DLD1 (cell line): ENCODE data around the gene GPX4.
"Not testable (repeated sequence)": the region's sequence is repeated elsewhere in the genome, so short reads cannot be mapped to it uniquely, and the experiment has no call there.

Experiments used
- in situ Hi-C: cut with HindIII; loops from 2 replicates; pipeline ENCODE4 v1.10.0; 2017; ENCODE audit warnings: low sequenced_read_pairs

Gene GPX4

DNA sequence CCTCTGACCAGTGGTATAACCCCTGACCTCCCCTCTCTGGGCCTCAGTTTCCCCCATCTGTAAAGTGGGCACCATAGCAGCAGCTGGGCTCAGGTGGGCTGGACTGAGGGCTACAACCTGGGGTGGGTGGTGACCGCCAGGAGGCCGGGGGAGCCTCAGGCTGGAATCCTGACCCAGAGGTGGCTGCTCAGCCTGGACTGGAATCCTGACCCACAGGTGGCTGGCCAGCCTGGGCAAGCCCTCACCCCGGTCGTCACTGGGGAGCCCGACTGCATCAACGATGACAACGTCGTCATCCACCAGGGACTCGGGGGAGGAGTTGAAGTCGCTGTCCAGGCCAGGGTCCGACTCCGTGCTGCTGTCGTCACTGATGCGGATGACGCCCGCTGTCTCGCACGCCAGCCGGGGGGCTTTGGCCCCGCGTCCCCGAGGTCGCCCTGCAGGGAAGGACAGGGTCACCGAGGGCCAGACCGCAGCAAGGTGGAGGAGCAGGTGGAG is 10.2 kb downstream of the GPX4 start:
- in situ Hi-C loops, result no loop called here

DNA sequence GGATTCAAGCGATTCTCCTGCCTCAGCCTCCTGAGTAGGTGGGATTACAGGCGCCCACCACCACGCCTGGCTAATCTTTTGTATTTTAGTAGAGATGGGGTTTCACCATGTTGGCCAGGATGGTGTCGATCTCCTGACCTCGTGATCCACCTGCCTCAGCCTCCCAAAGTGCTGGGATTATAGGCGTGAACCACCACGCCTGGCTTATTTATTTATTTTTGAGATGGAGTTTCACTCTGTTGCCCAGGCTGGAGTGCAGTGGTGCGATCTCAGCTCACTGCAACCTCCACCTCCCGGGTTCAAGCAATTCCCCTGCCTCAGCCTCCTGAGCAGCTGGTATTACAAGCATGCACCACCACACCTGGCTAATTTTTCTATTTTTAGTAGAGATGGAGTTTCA is 10.9 kb downstream of the GPX4 start:
- in situ Hi-C loops, result not testable (repeated sequence)

DNA sequence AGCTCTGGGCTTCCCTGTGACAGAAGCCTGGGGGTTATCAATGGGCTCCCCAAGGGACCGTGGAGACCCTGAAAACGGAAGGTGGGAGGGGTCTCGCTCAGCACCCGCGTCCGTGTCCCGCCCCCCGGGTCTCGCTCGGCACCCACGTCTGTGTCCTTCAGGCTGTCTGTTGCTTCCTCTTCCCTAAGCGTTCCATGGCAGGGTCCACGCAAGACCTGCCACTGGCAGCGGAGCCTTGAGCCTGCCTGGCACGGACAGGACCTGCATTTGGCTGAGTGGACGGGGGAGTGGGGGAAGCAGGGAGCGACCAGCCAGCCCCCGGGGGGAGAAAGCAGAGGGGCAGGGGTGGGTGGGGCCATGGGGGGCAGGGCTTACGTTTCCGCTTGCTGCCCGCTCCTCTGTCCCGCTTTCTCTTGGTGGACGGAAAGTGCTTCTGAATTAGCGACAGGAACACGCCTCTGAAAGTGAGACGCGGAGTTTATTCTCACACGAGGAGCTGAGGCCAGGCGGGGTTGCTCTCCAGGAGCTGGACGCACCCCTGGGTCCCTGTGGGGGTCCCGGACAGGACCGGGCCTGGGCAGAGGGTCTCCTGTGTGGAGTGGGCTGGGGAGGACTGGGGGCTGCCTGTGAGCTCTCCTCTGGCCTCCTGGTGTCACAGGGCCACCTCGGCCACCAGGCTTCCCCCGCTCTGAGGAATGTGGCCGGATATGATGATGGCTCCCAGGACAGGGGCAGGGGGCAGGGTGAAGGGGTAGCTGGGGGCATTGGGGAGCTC is 12.0 kb downstream of the GPX4 start:
- in situ Hi-C loops, result no loop called here

DNA sequence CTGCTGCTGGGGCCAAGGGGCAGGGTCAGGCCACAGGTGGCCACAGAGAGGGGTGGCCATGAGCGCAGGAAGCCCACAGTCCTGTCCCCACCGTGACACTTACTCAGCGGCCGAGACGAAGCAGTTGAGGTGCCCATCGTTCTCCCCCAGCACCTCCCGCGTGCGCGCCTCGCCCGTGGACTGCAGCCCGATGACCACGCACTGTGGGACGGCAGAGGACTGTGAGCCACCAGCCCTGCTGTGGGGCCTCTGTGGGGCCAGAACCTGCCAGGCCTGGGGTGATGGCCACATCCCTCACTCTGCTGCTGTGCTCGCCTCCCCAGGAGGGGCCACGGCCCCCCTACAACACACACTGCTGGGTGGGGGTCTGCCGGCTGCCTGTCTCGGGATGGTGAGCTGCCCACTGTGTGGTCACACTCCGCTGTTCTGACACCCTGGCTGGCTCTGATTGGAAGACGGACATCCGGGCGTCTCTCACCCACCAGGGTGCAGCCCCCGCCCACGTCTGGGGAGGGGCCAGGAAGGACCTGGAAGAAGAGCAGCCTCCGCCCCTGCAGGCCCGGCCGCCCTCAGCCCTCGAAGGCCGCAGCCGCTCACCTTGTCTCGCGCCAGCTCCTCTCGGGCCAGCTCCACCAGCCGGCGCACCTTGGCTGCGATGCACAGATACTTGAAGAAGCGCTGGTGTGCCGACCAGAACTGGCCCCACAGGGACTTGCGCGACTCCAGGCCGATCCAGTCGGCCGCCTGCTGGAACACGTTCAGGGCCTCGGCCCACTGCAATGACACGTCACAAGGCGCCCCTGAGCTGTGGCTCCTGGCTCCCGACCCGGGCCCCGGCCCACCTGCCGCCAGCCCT is 13.2 kb downstream of the GPX4 start:
- in situ Hi-C loops, result no loop called here

DNA sequence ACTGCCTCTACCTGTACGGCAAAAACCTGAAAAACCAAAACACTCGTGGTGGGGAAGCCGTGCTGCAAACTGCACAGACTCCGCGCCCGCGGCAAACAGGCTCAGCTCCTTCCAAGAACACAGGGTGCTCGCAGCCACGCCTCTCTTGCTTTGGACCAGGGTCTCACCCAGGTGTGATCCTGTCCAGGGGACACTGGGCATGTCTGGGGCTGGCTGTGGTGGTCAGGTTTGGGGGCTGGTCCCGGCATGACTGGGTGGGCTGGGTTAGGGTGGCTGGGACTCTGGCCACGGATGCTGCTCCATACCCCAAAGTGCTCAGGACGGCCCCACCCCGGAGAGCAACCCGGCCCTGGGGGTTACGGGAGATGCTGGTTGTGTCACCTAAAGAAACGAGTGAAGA is 13.9 kb downstream of the GPX4 start:
- in situ Hi-C loops, result no loop called here

DNA sequence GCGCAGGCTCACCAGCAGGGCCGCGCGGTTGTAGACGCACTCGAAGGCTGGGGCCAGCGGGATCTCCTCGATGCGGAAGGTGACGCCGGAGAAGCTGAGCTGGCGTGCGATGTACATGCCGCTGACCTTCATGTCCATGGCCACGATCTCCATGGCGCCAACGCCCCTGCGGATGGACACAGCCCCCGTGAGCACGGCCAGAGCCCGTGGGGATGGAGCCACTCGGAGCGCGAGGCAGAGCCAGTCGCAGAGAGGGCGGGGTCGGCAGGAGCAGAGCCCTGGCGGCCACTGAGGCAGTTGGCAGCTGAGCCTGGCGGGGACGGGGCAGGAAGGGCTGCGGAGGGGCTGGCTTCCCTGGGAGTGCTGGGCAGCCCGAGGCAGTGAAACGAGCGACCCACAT is 15.2 kb downstream of the GPX4 start:
- in situ Hi-C loops, result no loop called here

DNA sequence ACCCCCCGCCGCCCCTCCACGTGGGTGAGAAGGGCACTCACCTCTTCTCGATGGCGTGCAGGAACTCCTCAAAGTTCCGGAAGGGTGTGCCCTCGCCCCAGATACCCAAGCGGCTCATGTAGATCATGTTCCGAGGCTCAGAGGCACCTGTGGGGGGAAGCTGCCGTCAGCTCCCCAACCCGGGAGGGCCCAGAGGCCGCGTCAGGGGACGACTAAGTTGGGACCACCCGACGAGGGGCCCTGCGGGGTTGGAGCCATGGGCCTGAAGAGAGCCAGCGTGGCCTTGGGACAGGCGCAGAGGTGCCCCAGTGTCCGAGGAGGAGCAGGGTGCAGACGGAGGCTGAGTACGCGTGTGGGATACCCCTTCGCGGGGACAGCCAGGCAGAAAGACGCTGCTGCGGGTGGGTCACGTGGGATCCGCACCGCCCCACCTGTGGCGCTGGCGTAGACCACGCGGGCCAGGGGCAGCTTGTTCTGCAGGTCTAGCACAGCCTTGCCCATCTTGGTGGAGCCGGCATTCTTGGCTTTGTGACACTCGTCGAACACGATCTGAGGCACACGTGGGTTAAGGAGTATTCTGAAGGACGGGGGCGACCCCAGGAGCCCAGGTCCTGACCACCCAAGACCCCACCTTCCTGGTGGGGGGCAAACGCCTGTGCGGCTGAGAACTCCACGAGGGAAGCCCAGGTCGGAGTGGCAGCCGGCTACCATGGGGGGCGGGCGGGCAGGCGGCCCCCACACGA is 15.9 kb downstream of the GPX4 start:
- in situ Hi-C loops, result no loop called here

DNA sequence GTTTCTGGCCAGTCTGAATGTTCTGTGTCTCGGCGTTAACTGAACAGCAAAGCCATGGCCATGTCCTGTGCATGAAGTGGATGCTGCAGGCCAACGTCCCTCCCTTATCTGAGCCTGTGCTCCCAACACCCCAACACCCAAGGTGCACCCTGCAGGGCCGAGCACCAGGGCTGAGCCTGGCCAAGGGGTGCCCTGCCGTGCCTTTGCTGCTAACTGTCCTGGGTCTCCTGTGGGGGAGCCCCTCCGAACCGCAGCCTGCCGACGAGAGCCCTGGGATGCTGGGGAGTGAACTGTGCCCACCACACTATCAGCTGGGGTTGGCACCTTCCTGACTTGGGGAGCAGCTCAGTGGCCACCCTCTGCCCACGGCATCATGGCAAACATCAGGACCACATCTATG is 17.6 kb downstream of the GPX4 start:
- in situ Hi-C loops, result no loop called here

DNA sequence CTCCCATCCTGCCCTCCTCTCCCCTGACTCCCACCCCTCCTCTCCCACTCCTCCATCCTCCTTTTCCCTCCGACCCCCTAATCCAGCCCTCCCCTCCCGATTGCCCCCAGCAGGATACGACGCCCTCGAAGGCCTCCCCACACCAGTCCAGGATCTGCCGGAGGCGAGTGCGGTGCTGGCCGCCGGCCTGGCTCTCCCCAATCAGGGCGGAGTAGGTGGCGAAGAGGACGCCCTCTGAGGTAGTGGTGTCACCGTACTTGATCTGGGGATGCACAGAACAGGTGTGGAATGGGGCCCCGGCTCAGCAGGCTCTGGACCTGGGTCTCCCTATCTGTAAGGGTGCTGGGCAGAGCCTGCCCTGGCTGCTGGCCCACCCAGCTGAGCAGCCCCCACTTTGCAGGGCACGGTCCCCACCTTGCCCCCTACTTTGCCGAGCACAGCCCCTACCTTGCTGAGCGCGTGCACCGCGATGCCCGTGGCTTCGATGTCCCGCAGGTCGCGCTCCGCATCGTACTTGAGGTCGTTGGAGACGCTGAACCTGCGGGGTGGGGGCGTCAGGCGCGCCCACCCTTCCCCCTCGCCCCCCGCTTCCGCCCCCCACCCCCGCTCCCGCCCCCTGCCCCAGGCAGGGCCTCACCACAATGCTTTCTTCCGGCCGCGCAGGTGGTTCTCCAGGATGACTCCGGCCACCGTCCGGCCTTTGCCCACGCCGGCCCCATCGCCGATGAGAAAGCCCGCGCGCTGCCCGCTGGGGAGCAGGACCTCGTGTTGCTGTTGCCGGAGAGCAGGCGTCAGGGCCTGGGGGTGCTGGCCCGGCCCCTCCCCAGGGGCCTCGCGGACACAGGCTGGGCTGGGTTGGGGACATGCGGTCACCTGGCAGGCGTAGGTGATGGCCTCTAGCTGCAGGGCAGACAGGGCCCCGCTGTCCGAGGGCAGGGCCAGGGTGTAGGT is 18.5 kb downstream of the GPX4 start:
- in situ Hi-C loops, result no loop called here

DNA sequence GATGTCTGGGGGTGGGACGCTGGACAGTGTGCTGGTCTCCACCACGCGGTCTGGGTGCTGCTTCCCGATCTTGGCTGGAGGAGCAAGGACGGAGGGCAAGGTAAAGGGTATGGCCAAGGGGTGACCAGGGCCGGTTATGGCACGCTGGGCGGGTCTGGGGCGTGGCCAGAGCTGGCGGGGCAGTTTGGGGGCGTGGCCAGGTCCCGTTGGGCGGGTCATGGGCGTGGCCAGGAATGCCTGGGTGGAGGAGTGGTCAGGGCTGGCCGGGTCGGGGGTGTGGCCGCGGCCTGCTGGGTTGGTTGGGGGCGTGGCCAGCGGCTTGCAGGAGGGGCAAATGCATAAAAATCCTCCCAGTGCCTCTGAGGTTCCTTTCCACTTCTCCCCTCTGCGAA is 19.2 kb downstream of the GPX4 start:
- in situ Hi-C loops, result no loop called here

DNA sequence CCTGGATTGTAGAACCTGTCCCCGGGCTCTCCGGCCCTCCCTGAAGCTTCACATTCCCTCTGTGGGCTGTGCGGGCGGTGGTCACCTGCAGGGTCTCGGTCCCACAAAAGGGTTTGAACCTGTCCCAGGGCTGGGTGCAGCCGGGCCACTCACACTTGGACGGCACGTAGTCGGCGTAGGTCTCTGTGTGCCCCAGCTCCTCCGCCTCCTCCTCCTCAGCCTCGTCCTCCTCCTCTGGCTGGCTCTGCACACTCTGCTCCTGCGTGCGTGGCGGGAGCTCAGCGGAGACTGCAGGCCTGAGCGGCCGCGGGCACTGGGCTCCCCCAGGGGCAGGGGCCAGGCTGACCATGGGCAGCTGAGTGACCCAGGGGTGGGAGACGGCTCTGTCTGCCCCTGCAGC is 19.6 kb downstream of the GPX4 start:
- in situ Hi-C loops, result no loop called here

DNA sequence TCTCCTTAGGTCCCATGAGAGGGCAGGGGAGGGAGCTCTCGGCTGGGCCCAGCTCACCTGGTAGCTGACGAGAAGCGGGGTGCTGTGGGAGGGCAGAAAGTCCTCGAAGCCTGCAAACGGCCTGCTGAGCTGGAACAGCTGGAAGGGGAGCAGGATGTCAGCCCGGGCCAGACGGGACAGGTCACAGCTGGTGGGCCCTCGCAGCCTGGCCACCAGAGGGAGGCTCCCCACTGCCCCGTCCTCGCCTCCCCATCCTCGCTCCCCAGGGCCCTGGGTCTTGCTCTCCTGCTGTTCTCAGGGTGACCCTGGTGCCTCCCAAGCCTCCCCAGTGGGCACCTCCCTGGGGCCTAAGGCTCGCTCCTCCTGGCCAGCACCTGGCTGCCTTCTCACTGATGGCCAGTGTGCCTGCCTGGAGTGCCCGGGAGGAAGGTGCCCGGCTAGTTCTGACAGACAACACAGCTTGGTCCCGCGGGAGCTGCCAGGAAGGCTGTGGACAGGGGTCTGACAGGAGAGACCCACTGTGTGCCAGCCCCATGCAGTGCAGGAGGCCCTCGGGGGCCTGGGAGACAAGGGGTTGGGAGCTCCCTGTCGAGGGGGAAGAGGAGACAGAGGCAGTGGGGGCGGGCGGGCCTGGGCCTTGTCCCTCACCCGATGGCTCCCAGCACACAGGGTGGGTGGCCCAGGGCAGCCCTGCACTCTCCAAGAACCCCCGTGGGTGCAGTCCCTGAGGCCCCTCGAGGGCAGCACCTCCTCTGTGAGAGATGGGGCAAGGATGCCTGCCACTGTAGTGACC is 20.3 kb downstream of the GPX4 start:
- in situ Hi-C loops, result no loop called here

DNA sequence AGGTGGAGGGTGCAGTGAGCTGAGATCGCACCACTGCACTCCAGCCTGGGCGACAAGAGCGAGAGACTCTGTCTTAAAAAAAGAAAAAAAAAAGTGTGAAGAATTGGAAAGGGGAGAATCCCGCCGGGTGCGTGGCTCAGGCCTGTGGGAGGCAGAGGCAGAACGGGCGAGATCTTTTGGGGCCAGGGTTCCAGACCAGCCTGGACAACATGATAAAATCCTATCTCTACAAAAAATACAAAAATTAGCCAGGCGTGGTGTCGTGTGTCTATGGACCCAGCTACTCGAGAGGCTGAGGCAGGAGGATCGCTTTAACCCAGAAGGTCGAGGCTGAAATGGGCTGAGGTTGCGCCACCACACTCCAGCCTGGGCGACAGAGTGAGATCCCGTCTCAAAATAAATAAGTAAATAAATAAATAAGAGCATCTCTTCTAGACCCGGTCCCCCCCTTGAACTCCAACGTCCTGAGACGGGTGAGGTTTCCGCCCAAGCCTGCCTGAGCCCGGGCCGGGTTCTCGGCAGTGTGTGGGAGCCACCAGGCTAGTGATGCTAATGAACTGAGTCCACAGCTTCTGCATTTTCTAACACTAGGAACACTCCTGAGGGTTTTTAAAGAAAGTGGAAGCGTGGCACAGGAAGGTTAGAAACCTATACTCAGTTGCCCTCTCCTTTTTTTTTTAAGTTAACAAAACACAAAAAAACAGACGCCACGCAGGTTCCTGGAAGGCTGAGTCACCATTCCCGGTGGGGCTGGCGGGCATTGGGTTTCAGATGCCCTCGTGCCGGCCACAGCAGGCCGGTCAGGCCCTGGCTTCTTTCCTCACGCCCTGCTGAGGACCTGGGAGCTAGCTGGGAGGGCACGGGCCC is 22.0 kb downstream of the GPX4 start:
- in situ Hi-C loops, result no loop called here

DNA sequence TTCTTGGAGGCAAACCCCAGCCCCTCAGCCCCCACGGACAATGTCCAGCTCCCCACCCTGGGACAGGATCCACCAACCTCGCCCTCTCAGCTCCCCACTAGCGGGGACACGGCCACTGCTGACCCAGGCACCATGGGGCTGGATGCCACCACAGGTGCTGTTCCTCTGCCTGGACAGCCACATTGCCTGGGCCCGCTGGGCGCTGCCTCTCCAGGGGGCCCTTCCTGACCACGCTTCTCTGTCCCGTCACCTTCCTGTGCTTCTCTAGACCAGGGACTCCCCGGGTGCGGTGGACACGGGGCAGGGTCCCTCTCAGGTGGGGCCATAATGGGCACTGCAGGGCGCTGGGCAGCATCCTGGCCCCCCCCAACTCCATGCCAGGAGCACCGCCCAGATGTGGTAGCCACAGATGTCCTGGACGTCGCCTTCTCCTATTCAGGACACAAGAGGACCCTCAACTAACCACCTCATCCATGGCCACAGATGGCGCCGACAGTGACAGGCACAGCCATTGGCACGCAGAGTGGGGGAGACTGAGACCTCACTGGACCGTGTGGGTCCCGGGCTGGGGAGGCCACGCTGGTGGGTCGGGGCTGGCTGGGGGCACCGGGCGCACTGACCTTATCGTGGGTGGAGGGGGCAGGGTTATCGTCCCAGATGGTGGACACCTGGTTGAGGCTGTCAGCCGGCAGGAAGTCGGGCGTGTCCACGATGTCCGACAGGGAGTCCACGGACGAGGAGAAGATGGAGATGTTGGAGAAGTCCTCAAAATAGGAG is 23.4 kb downstream of the GPX4 start:
- in situ Hi-C loops, result no loop called here

DNA sequence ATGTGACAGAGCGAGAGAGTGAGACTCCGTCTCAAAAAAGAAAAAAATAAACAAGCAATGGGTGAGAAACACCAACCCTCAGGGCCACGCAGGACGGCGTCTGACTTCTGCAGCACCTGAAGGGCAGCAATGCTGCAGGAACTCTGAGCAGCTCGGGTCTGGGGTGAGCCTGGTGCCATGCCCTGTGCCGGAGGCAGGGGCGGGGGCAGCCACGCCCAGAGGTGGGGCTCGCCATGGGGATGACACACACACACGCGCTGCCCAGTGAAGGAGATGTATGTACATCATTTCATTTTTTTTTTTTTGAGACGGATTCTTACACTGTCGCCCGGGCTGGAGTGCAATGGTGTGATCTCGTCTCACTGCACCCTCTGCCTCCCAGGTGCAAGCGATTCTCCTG is 24.3 kb downstream of the GPX4 start:
- in situ Hi-C loops, result no loop called here

DNA sequence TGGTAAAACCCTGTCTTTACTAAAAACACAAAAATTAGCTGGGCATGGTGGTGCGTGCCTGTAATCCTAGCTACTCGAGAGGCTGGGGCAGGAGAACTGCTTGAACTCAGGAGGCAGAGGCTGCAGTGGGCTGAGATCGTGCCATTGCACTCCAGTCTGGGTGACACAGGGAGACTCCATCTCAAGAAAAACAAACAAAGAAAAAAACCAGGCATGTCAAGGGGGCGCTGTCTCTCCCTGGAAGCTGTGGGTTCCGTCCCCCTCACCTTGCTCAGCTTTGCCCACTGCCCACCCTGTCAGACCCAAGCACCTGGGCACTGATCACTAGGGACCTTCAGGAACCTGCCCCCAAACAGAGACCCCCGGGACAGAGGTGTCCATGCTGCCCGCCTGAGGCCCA is 25.3 kb downstream of the GPX4 start:
- in situ Hi-C loops, result not testable (repeated sequence)

DNA sequence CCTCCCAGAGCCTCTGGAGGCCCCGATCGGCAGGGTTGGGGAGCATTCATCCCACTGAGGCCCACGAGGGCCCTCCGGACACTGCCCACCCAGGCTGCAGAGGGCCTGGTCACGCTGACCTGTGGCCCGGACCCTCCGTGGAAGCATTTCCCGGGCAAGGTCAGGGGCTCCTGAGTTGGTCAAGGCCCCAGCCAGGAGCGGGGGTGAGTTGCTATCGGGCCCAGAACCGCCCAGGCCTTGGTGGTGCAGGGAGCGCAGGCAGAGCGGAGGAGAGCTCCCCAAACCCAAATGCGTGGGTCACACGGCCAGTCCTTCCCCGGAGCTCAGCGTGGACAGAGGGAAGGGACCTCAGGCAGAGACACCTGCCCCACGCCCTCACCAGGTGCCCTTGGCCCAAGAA is 25.7 kb downstream of the GPX4 start:
- in situ Hi-C loops, result no loop called here
